HG02610 (cell line): ENCODE data around the gene N4BP2.

Source experiments
- ATAC-seq: cut with Tn5 transposase; IDR thresholded peaks from one replicate; pipeline ENCODE4 v1.9.1; 2021; ENCODE audit warnings: mild to moderate bottlenecking, moderate library complexity; ENCODE audit not compliant: unreplicated experiment

N4BP2 gene

GRCh38 chr4:40190465-40190864 is 133.8 kb downstream of the N4BP2 start:
- no peak for ATAC-seq

- ATAC-seq = no peak
Observed at GRCh38 chr4:40190880-40191815, 134.5 kb downstream of the N4BP2 start.

GRCh38 chr4:40192114-40193015 is 135.7 kb downstream of the N4BP2 start:
- peak; percentile 25 for ATAC-seq

GRCh38 chr4:40193016-40193571 is 136.4 kb downstream of the N4BP2 start:
- peak; percentile 26 for ATAC-seq

- no peak for ATAC-seq
Observed at GRCh38 chr4:40193578-40193977, 136.9 kb downstream of the N4BP2 start.

GRCh38 chr4:40194602-40195161 is 138.0 kb downstream of the N4BP2 start:
- ATAC-seq = no peak

GRCh38 chr4:40195182-40196177 is 138.8 kb downstream of the N4BP2 start:
- ATAC-seq = no peak

GRCh38 chr4:40196272-40196671 is 139.6 kb downstream of the N4BP2 start:
- ATAC-seq = no peak

DNA sequence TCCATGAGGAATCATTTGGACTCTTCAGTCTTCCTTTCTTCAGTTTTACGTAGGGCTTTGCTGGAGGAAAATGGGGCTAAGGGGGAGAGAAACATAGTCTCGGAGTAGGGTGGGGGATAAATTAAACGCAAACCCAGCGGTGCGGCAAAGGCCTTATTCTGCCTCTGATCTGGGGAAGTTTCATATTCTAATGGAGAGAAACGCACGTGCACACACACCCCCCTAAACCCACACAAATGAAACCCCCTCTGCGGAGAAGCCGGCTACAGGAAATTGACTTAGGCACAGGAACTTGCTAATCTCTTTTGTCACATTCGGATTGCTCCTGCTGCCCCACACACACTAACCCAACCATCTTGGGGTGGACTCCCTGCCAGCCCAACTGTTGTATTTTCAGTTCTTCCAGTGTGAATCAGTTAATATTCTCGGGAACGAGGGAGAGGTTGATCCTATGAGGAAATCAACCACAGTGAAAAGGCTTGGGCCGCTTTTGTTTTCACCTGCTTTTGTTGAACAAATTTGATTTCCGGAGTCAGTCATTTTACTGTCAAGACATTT is 140.2 kb downstream of the N4BP2 start, which contains the start of gene RHOH:
Gene RHOH, plus strand, starts transcription at position 308 of the 558 bp plus-strand sequence. CDS start 46,356 bp downstream, outside the sequence.
- ATAC-seq = no peak

DNA sequence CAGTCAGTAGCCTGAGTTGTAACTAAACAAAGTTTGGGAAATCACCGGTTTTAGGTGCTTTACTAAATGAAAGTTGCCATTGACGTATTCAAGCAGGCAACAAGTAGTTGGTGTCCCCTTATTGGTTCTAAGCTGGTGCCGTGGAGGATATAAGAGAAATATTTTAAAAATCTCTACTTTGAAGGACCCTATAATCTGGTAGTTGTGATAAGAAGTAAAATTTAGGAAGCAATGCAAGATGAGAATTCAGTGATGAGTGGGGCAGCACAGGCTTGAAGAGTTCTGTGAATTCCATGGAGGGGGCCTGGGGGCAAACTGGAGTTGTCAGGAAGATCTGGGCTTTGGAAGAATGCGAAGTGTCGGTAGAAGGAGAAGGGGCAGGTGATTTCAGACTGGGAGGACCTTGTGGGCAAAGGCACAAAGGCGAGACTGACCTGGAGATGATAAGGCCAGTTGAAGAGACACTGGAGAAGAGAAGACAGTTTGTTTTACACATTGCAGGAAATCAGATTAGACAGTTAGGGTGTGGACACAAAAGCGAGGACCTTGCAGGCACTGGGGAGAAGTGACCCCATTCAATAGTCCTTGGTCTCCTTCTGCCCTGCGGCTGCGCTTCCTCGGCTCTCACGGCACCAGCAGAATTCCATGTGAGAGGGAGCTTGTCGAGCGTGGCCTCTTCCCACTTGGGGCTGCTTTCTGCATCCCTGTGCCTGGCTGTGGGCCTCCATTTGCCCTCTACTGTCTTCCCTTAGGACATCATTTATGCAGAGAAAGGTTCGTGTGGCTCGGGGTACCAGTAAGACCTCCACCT is 141.4 kb downstream of the N4BP2 start:
- ATAC-seq = no peak

DNA sequence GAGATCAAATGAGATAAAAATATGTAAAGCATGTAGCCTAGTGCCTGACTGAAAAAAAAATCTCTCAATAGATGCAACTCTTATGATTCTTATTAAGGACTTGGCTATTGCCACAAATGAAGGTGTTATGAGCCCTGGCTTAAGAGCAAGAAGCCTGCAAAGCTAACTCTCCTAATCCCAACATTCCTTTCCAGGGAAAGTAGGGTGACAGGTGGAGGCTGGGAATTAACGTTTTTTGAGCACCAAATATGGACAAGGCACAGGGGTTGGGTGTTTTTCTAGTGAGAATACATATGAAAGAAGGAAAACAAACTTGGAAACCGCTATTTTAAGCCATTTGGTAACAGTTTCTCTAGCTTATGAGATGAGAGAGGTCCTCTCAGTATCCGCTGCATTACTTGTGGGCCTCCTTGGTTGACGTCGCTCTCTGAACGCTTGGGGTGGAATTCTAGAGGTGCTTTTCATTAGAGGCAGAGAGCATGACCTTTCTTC is 142.6 kb downstream of the N4BP2 start:
- no peak for ATAC-seq

GRCh38 chr4:40199999-40200874 is 143.6 kb downstream of the N4BP2 start:
- peak; percentile 62 for ATAC-seq

GRCh38 chr4:40200875-40201801 is 144.5 kb downstream of the N4BP2 start:
- peak; percentile 18 for ATAC-seq

DNA sequence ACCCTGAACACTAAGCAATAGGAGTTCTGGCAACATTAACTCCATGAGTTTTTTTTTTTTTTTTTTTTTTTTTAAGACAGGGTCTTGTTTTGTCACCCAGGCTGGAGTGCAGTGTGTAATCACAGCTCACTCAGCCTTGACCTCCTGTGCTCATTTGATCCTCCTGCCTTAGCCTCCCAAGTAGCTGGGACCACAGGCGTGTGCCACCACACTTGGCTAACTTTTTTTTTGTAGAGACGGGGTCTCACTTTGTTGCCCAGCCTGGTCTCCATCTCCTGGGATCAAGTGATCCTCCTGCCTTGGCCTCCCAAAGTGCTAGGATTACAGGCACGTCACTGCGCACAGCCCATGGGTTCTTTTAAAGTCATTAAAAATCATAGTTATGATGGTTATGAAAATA is 145.2 kb downstream of the N4BP2 start:
- ATAC-seq = no peak

- no peak for ATAC-seq
Observed at GRCh38 chr4:40202474-40202873, 145.8 kb downstream of the N4BP2 start.
